Nephron (organoid): ENCODE results near the gene GXYLT2.

Experiments
- H3K27ac Mint-ChIP-seq, 3 experiments: 2 replicates each; pipeline ENCODE4 v1.8.0; 2020; ENCODE audit warnings: mixed read lengths in 3 of 3, mild to moderate bottlenecking in 2 of 3, moderate library complexity in 1 of 3
- H3K27me3 Mint-ChIP-seq: 2 replicates; pipeline ENCODE4 v1.8.0; 2021; ENCODE audit warnings: low read depth, mild to moderate bottlenecking, moderate library complexity, mixed read lengths
- H3K36me3 Mint-ChIP-seq: 2 replicates; pipeline ENCODE4 v1.8.0; 2020; ENCODE audit warnings: low read depth, mixed read lengths
- H3K4me1 Mint-ChIP-seq: 2 replicates; pipeline ENCODE4 v1.8.0; 2020; ENCODE audit warnings: mixed read lengths
- H3K4me3 Mint-ChIP-seq, 3 experiments: 2 replicates each; pipeline ENCODE4 v1.8.0; 2020; ENCODE audit warnings: mild to moderate bottlenecking in 3 of 3, mixed read lengths in 3 of 3, moderate library complexity in 2 of 3
- H3K9me3 Mint-ChIP-seq: 2 replicates; pipeline ENCODE4 v1.8.0; 2020; ENCODE audit warnings: mixed read lengths
- CTCF ChIP-seq, 3 experiments: fragments of 200-600 bp; sonication (generic); IDR thresholded peaks; one replicate each; pipeline ENCODE4 v1.5.0; 2021; ENCODE audit warnings: antibody characterized with exemption in 3 of 3; ENCODE audit not compliant: unreplicated experiment in 3 of 3

The GXYLT2 gene

GRCh38 chr3:72862314-72863090 is 25.3 kb upstream of the GXYLT2 start:
- Mint-ChIP-seq H3K27me3 (peaks cover 8% of the 10 kb centered on the region), H3K9me3 (no peaks in the 10 kb centered on the region), H3K36me3 (no peaks in the 10 kb centered on the region), H3K4me1 (no peaks in the 10 kb centered on the region), H3K4me3 (no peak overlapping the region), H3K27ac (peak overlapping the region in 1 of 3 experiments; percentile 39)
- no peak for TF ChIP-seq CTCF (IDR thresholded peaks at IDR 0.05; ENCODE audit: unreplicated experiment in 3 of 3)

- no peak overlapping the region for H3K4me3 Mint-ChIP-seq
- H3K27me3 Mint-ChIP-seq = no peaks in the 10 kb centered on the region
- H3K36me3 Mint-ChIP-seq = no peaks in the 10 kb centered on the region
- H3K9me3 Mint-ChIP-seq = no peaks in the 10 kb centered on the region
- H3K27ac Mint-ChIP-seq = no peak overlapping the region
- no peaks in the 10 kb centered on the region for H3K4me1 Mint-ChIP-seq
- no peak for TF ChIP-seq CTCF (IDR thresholded peaks at IDR 0.05; ENCODE audit: unreplicated experiment in 3 of 3)
Observed at GRCh38 chr3:72872183-72872582, 15.7 kb upstream of the GXYLT2 start.

GRCh38 chr3:72887343-72887704 is 522 bp upstream of the GXYLT2 start:
- peaks cover 3% of the 10 kb centered on the region for H3K27me3 Mint-ChIP-seq
- H3K4me3 Mint-ChIP-seq = peak overlapping the region; percentile 82 to 92 (median 92)
- H3K27ac Mint-ChIP-seq = peak overlapping the region; percentile 67 to 89 (median 70)
- no peak for TF ChIP-seq CTCF (IDR thresholded peaks at IDR 0.05; ENCODE audit: unreplicated experiment in 3 of 3)
- H3K36me3 Mint-ChIP-seq = no peaks in the 10 kb centered on the region
- H3K9me3 Mint-ChIP-seq = peaks cover 5% of the 10 kb centered on the region
- peaks cover 39% of the 10 kb centered on the region for H3K4me1 Mint-ChIP-seq

- H3K27me3 Mint-ChIP-seq = peaks cover 3% of the 10 kb centered on the region
- peaks cover 5% of the 10 kb centered on the region for H3K9me3 Mint-ChIP-seq
- TF ChIP-seq CTCF (IDR thresholded peaks at IDR 0.05; ENCODE audit: unreplicated experiment in 3 of 3) = no peak
- H3K4me1 Mint-ChIP-seq = peaks cover 52% of the 10 kb centered on the region
- peaks cover 4% of the 10 kb centered on the region for H3K36me3 Mint-ChIP-seq
- H3K4me3 Mint-ChIP-seq = peak overlapping the region; percentile 84 to 91 (median 87)
- peak overlapping the region; percentile 88 to 98 (median 96) for H3K27ac Mint-ChIP-seq
Observed at GRCh38 chr3:72888546-72889309, 882 bp downstream of the GXYLT2 start.

GRCh38 chr3:72889310-72890165 is 1.7 kb downstream of the GXYLT2 start:
- H3K36me3 Mint-ChIP-seq = peaks cover 4% of the 10 kb centered on the region
- H3K4me1 Mint-ChIP-seq = peaks cover 52% of the 10 kb centered on the region
- H3K27ac Mint-ChIP-seq = peak overlapping the region; percentile 88 to 98 (median 96)
- TF ChIP-seq CTCF (IDR thresholded peaks at IDR 0.05; ENCODE audit: unreplicated experiment in 3 of 3) = no peak
- H3K9me3 Mint-ChIP-seq = no peaks in the 10 kb centered on the region
- H3K27me3 Mint-ChIP-seq = peaks cover under 1% of the 10 kb centered on the region
- peak overlapping the region; percentile 84 to 91 (median 87) for H3K4me3 Mint-ChIP-seq
